Sigmoid colon (tissue), 4 donors: ENCODE data around the gene ME3.

ENCODE experiments used
- EP300 ChIP-seq, 4 donors: sonication (generic); formaldehyde crosslinking; IDR thresholded peaks; one replicate each; pipeline ENCODE4 v1.6.1; 2017; ENCODE audit warnings: antibody characterized with exemption in 4 of 4
- TF ChIP-seq, protein P1 (sequence below), 4 experiments: fragments of 450-650 bp in 3 of 4; fragments of 200-600 bp in 1 of 4; IDR thresholded peaks; one replicate each; pipeline ENCODE4 v1.5.1; 2016 to 2019; ENCODE audit warnings: antibody characterized with exemption in 4 of 4, mild to moderate bottlenecking in 3 of 4, moderate library complexity in 2 of 4

DNA sequence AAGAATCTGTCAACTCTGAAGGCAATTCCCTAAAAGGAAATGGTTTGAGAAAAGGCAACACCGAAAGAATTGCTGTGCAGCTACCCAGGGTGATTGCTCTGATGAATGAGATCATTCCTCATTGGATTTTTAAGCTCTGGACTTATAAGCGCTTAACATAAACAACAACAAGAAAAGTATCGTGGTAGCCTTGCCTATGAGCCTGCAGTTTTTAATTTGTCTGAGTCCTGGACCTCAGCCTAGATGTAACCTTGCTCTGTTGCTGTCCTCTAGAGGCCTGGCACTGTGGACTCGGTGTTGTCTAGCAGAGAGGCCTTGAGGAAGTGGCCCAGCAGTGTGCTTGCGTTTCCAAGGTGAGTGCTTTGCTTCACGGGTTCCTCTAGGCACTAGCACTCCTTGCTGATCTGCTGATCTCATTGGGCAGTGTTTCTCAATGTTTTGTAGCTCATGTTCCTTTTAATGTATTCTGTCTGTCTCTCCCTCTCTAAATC, 277.3 kb downstream of the ME3 start:
- TF ChIP-seq EP300 (IDR thresholded peaks at IDR 0.05): no peak
- TF ChIP-seq, protein P1, sequence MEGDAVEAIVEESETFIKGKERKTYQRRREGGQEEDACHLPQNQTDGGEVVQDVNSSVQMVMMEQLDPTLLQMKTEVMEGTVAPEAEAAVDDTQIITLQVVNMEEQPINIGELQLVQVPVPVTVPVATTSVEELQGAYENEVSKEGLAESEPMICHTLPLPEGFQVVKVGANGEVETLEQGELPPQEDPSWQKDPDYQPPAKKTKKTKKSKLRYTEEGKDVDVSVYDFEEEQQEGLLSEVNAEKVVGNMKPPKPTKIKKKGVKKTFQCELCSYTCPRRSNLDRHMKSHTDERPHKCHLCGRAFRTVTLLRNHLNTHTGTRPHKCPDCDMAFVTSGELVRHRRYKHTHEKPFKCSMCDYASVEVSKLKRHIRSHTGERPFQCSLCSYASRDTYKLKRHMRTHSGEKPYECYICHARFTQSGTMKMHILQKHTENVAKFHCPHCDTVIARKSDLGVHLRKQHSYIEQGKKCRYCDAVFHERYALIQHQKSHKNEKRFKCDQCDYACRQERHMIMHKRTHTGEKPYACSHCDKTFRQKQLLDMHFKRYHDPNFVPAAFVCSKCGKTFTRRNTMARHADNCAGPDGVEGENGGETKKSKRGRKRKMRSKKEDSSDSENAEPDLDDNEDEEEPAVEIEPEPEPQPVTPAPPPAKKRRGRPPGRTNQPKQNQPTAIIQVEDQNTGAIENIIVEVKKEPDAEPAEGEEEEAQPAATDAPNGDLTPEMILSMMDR (IDR thresholded peaks at IDR 0.05): no peak
